Urothelium cell line (cell line): ENCODE data around the gene TBC1D20.
"Not testable (repeated sequence)": the region's sequence is repeated elsewhere in the genome, so short reads cannot be mapped to it uniquely, and the experiment has no call there.

Source experiments
- DNase-seq: peaks from one replicate; pipeline ENCODE4 v3.0.0; 2011; ENCODE audit warnings: low spot score, mixed read lengths
- FAIRE-seq: peaks from 2 replicates; lab custom pipeline; 2011; peaks lifted over from hg19 to GRCh38; lab: Jason Lieb, UNC

The TBC1D20 gene

GRCh38 chr20:402898-403581 is 59.3 kb downstream of the TBC1D20 start:
- no peak for DNase-seq
- no peak for FAIRE-seq

DNA sequence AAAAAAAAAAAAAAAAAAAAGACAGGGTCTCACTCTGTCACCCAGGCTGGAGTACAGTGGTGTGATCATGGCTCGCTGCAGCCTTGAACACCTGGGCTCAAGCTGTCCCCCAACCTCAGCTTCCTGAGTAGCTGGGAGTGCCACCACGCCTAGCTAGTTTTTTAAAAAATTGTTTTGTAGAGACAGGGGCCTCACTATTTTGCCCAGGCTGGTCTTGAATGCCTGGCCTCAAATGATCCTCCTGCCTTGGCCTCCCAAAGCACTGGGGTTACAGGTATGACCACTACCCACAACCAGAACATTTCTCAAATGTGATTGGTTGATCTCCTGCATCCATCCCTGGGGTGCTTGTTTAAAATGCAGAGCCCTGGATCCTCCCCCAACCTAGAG is 59.8 kb downstream of the TBC1D20 start:
- no peak for FAIRE-seq
- no peak for DNase-seq

- FAIRE-seq = no peak
- DNase-seq = no peak
These were observed 60.4 kb downstream of the TBC1D20 start for GRCh38 chr20:401682-402495.

GRCh38 chr20:400454-401275 is 61.7 kb downstream of the TBC1D20 start:
- FAIRE-seq (no peak), DNase-seq (no peak)

DNA sequence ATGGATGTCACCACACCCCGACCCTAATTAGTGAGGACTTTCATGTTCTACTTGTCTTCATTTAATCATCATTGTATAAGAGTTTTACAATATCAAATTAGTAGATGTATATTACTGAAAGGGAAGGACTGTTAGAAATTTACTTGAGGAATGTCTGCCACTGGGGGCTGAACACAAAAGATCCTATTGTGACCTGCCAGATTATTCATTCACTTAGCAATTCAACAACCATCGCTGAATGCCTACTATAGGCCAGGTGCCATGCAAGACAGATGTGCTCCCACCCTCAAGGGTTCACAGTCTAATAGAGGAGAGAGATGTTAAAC is 62.2 kb downstream of the TBC1D20 start:
- FAIRE-seq (no peak), DNase-seq (no peak)

DNA sequence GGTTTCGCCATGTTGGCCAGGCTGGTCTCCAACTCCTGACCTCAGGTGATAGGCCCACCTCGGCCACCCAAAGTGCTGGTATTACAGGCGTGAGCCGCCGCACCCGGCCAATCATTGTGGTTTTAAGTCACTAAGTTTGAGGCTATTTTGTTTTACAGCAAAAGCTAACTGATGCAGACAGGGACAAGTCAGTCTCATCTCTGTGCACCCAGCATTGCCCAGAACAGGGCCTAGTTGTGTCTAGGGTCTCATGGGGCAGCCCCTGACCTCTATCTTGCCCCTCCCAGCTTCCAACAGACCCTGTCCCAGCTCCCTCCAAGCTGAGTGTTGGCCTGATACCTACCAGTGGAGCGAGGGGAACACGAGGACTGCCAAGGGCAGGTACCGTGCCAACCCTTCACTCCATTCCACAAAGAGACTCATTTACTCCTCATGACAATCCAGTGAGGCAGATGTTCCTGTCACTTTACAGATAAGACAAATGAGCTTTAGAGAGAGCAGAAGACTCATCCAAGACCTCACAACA is 63.1 kb downstream of the TBC1D20 start:
- no peak for FAIRE-seq
- no peak for DNase-seq

DNA sequence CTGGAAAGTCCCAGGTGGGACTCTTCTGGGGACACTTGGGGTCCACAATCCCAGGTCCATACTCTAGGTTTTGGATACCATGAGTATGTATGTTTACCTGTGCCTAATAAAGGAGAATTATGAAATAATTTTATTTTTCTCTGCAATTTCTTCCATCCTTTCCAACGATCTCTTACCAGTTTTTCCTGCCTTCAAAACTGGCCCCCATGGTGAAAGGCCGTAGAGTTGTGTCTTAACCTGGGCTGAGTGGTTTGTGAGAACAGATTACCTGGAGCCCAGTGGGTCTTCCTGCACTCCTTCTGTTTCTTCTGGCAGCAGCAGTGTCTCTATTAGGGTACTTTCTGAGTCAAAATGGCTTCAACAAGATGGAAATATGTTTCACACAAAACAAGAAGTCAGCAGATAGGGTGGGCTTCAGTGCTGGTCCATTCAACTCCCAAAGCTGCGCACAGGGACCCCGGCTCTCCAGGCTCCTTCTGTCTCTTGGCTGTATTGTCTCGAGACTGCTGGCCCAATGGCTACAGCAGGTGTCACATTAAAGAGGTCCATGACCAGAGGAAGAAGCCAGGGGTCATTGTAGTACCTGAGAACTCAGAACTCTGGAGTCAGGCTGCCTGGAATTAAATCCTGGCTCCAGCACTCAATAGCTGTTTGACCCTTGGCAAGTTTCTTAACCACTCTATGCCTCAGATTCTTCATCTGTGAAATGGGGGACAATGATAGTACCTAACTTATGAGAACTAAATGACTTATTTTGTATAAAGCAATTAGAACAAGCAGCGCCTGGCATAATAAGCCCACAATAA is 64.7 kb downstream of the TBC1D20 start:
- DNase-seq (no peak), FAIRE-seq (no peak)

GRCh38 chr20:396619-397431 is 65.5 kb downstream of the TBC1D20 start:
- no peak for DNase-seq
- no peak for FAIRE-seq

GRCh38 chr20:396252-396618 is 66.1 kb downstream of the TBC1D20 start:
- FAIRE-seq = no peak
- no peak for DNase-seq

DNA sequence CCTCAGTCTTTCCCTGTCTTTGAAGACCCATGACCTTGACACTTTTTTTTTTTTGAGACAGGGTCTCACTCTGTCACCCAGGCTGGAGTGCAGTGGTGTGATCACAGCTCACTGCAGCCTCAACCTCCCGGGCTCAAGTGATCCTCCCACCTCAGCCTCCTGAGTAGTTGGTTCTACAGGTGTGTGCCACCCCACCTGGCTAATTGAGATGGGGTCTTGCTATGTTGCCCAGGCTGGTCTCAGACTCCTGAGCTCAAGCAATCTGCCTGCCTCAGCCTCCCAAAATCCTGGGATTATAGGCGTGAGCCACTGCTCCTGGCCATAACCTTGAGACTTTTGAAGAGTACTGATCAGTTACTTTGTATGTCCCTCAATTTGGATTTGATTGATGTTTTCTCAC is 69.0 kb downstream of the TBC1D20 start:
- FAIRE-seq, DNase-seq: not testable (repeated sequence)

DNA sequence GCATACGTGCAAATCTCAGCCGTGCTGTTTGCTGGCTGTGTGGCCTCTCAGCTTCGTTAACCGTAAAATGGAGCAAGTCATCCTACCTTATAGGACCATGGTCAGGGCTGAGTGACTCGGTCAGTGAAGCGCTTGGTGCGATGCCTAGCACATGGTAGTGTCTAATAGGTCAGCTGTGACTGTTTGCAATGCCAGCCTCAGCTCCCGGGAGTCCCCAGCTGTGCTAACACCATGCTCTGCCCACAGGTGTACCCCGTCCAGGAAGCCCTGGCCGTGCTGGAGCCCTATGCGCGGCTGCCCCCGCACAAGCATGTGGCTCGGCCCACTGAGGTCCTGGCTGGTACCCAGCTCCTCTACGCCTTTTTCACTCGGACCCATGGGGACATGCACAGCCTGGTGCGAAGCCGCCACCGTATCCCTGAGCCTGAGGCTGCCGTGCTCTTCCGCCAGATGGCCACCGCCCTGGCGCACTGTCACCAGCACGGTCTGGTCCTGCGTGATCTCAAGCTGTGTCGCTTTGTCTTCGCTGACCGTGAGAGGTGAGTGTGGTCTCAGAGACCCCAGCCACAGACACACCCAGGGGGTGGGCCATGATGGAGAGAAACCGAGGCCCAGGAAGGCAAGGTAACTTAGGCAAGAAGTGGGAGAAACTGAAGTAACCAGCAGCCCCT is 71.2 kb downstream of the TBC1D20 start:
- no peak for FAIRE-seq

DNA sequence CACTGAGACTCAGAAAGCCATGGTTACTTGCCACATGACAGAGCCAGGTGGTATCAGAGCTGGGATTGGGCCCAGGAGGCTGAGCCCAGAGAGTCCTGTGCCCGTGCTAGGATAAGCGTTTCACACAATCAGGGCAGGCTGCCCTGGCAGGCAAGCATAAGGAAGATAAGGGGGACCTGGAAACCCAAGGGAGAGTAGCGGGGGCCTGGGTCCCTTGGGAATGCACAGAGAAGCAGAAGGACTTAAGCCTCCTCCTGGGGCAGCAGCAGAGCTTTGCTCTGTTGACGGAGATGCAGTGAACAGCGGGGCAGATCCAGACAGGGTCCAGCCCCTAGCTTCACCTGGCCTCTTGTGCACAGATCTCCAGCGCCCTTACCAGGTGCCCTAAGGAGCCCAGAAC is 73.1 kb downstream of the TBC1D20 start:
- no peak for DNase-seq
- no peak for FAIRE-seq

More for the DNA sequence above, 71.2 kb downstream of the TBC1D20 start:
- no peak for DNase-seq

- DNase-seq (no peak), FAIRE-seq (no peak)
These were observed 74.0 kb downstream of the TBC1D20 start for GRCh38 chr20:388034-388994.

GRCh38 chr20:387520-387919 is 74.8 kb downstream of the TBC1D20 start:
- DNase-seq (no peak), FAIRE-seq (no peak)

GRCh38 chr20:386634-387033 is 75.7 kb downstream of the TBC1D20 start:
- DNase-seq, FAIRE-seq: not testable (repeated sequence)
